HEK293 (cell line): Measurements from ENCODE around the gene GLRX.

Experiments
- EGR2 ChIP-seq: fragments of 450-650 bp; formaldehyde crosslinking; IDR thresholded peaks from 2 replicates; pipeline ENCODE4 v1.5.1; 2016; ENCODE audit warnings: low read depth, missing biosample characterization, missing genetic modification characterization
- FEZF1 ChIP-seq: fragments of 450-650 bp; formaldehyde crosslinking; IDR thresholded peaks from 2 replicates; pipeline ENCODE4 v1.5.1; 2016; ENCODE audit warnings: missing biosample characterization, missing genetic modification characterization
- INSM2 ChIP-seq: fragments of 450-650 bp; formaldehyde crosslinking; IDR thresholded peaks from 2 replicates; pipeline ENCODE4 v1.5.1; 2016; ENCODE audit warnings: missing biosample characterization, missing genetic modification characterization
- KLF1 ChIP-seq: fragments of 450-650 bp; formaldehyde crosslinking; IDR thresholded peaks from 2 replicates; pipeline ENCODE4 v1.5.1; 2016; ENCODE audit warnings: missing biosample characterization, missing genetic modification characterization
- RBAK ChIP-seq: fragments of 450-650 bp; formaldehyde crosslinking; IDR thresholded peaks from 2 replicates; pipeline ENCODE4 v1.5.1; 2016; ENCODE audit warnings: missing biosample characterization, missing genetic modification characterization
- ZBTB20 ChIP-seq: fragments of 450-650 bp; formaldehyde crosslinking; IDR thresholded peaks from 2 replicates; pipeline ENCODE4 v1.5.1; 2016; ENCODE audit warnings: missing biosample characterization, missing genetic modification characterization
- ZFHX2 ChIP-seq: fragments of 450-650 bp; formaldehyde crosslinking; conservative IDR thresholded peaks from 2 replicates; pipeline ENCODE4 v1.5.1; 2016; ENCODE audit warnings: missing biosample characterization, missing genetic modification characterization
- ZFP3 ChIP-seq: fragments of 450-650 bp; formaldehyde crosslinking; IDR thresholded peaks from 2 replicates; pipeline ENCODE4 v1.5.1; 2016; ENCODE audit warnings: low read depth, missing biosample characterization, missing genetic modification characterization
- ZFP37 ChIP-seq: fragments of 450-650 bp; formaldehyde crosslinking; IDR thresholded peaks from 2 replicates; pipeline ENCODE4 v1.5.1; 2016; ENCODE audit warnings: missing biosample characterization, missing genetic modification characterization
- ZFP69B ChIP-seq: fragments of 450-650 bp; formaldehyde crosslinking; IDR thresholded peaks from 2 replicates; pipeline ENCODE4 v1.5.1; 2016; ENCODE audit warnings: missing biosample characterization, missing genetic modification characterization
- ZNF157 ChIP-seq: fragments of 450-650 bp; formaldehyde crosslinking; IDR thresholded peaks from 2 replicates; pipeline ENCODE4 v1.5.1; 2016; ENCODE audit warnings: missing biosample characterization, missing genetic modification characterization
- ZNF214 ChIP-seq: fragments of 450-650 bp; formaldehyde crosslinking; IDR thresholded peaks from 2 replicates; pipeline ENCODE4 v1.5.1; 2017; ENCODE audit warnings: missing biosample characterization, mild to moderate bottlenecking, missing genetic modification characterization, borderline replicate concordance
- ZNF23 ChIP-seq: fragments of 450-650 bp; formaldehyde crosslinking; IDR thresholded peaks from 2 replicates; pipeline ENCODE4 v1.5.1; 2016; ENCODE audit warnings: missing biosample characterization, missing genetic modification characterization, borderline replicate concordance
- ZNF266 ChIP-seq: fragments of 450-650 bp; formaldehyde crosslinking; IDR thresholded peaks from 2 replicates; pipeline ENCODE4 v1.5.1; 2016; ENCODE audit warnings: missing biosample characterization, missing genetic modification characterization, low read depth
- ZNF311 ChIP-seq: fragments of 450-650 bp; formaldehyde crosslinking; IDR thresholded peaks from 2 replicates; pipeline ENCODE4 v1.5.1; 2017; ENCODE audit warnings: missing biosample characterization, missing genetic modification characterization, borderline replicate concordance
- ZNF335 ChIP-seq: fragments of 450-650 bp; formaldehyde crosslinking; conservative IDR thresholded peaks from 2 replicates; pipeline ENCODE4 v1.5.1; 2016; ENCODE audit warnings: missing biosample characterization, missing genetic modification characterization
- ZNF350 ChIP-seq: fragments of 450-650 bp; formaldehyde crosslinking; IDR thresholded peaks from 2 replicates; pipeline ENCODE4 v1.5.0; 2017; ENCODE audit warnings: missing biosample characterization, mild to moderate bottlenecking, missing genetic modification characterization
- ZNF426 ChIP-seq: fragments of 450-650 bp; formaldehyde crosslinking; IDR thresholded peaks from 2 replicates; pipeline ENCODE4 v1.5.1; 2017; ENCODE audit warnings: missing biosample characterization, missing genetic modification characterization, mild to moderate bottlenecking, inconsistent platforms, moderate library complexity
- ZNF48 ChIP-seq: fragments of 450-650 bp; formaldehyde crosslinking; IDR thresholded peaks from 2 replicates; pipeline ENCODE4 v1.5.1; 2016; ENCODE audit warnings: missing biosample characterization, missing genetic modification characterization
- ZNF521 ChIP-seq: fragments of 450-650 bp; formaldehyde crosslinking; IDR thresholded peaks from 2 replicates; pipeline ENCODE4 v1.5.1; 2017; ENCODE audit warnings: missing biosample characterization, mild to moderate bottlenecking, missing genetic modification characterization
- ZNF560 ChIP-seq: fragments of 450-650 bp; formaldehyde crosslinking; IDR thresholded peaks from 2 replicates; pipeline ENCODE4 v1.5.1; 2017; ENCODE audit warnings: missing biosample characterization, missing genetic modification characterization, borderline replicate concordance
- ZNF561 ChIP-seq: fragments of 450-650 bp; IDR thresholded peaks from 2 replicates; pipeline ENCODE4 v1.5.1; 2018; ENCODE audit warnings: missing biosample characterization, missing genetic modification characterization, borderline replicate concordance
- ZNF600 ChIP-seq: fragments of 450-650 bp; formaldehyde crosslinking; IDR thresholded peaks from 2 replicates; pipeline ENCODE4 v1.5.1; 2016; ENCODE audit warnings: missing biosample characterization, missing genetic modification characterization
- ZNF677 ChIP-seq: fragments of 450-650 bp; IDR thresholded peaks from 2 replicates; pipeline ENCODE4 v1.5.0; 2018; ENCODE audit warnings: missing biosample characterization, mild to moderate bottlenecking, missing genetic modification characterization, moderate library complexity
- ZNF701 ChIP-seq: fragments of 450-650 bp; formaldehyde crosslinking; IDR thresholded peaks from 2 replicates; pipeline ENCODE4 v1.5.1; 2016; ENCODE audit warnings: missing biosample characterization, missing genetic modification characterization
- ZNF704 ChIP-seq: fragments of 450-650 bp; formaldehyde crosslinking; IDR thresholded peaks from 2 replicates; pipeline ENCODE4 v1.5.1; 2016; ENCODE audit warnings: missing biosample characterization, missing genetic modification characterization
- ZNF76 ChIP-seq: fragments of 450-650 bp; formaldehyde crosslinking; IDR thresholded peaks from 2 replicates; pipeline ENCODE4; 2016; ENCODE audit warnings: low read depth, missing biosample characterization, missing genetic modification characterization, borderline replicate concordance
- ZNF837 ChIP-seq: fragments of 450-650 bp; formaldehyde crosslinking; IDR thresholded peaks from 2 replicates; pipeline ENCODE4 v1.5.1; 2016; ENCODE audit warnings: missing biosample characterization, missing genetic modification characterization
- ZSCAN16 ChIP-seq: fragments of 450-650 bp; formaldehyde crosslinking; IDR thresholded peaks from 2 replicates; pipeline ENCODE4 v1.5.1; 2016; ENCODE audit warnings: missing biosample characterization, missing genetic modification characterization
- TF ChIP-seq, protein P1 (sequence below): fragments of 450-650 bp; formaldehyde crosslinking; IDR thresholded peaks from 2 replicates; pipeline ENCODE4 v1.5.1; 2016; ENCODE audit warnings: missing biosample characterization, missing genetic modification characterization, borderline replicate concordance
- TF ChIP-seq, protein P2 (sequence below): fragments of 450-650 bp; formaldehyde crosslinking; IDR thresholded peaks from 2 replicates; pipeline ENCODE4 v1.5.1; 2017; ENCODE audit warnings: missing biosample characterization, missing genetic modification characterization

GLRX gene

DNA sequence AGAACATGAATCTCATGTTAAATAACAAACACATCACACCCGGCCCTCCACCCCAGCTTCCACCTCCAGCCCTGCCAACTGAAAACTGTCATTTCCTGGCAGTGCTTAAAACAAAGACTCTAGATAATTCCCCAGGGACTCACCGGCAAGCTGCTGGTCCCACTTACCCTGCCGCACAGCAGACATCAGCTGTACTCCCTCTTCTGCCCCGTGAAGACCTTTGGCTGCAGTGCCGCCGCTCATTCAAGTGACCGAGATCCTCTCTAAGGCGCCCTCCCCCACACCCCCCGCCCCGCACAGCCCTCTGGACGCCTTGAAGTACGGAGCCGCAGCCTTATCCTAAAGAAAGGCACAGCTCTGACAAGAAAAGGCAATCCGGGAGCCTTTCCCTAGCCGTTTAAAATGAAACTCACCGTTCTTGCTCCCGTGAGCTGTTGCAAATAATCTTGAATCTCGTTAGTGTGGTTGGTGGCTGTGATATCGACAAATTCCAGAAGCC lies 434 bp downstream of the GLRX start (continued):
- TF ChIP-seq, protein P1, sequence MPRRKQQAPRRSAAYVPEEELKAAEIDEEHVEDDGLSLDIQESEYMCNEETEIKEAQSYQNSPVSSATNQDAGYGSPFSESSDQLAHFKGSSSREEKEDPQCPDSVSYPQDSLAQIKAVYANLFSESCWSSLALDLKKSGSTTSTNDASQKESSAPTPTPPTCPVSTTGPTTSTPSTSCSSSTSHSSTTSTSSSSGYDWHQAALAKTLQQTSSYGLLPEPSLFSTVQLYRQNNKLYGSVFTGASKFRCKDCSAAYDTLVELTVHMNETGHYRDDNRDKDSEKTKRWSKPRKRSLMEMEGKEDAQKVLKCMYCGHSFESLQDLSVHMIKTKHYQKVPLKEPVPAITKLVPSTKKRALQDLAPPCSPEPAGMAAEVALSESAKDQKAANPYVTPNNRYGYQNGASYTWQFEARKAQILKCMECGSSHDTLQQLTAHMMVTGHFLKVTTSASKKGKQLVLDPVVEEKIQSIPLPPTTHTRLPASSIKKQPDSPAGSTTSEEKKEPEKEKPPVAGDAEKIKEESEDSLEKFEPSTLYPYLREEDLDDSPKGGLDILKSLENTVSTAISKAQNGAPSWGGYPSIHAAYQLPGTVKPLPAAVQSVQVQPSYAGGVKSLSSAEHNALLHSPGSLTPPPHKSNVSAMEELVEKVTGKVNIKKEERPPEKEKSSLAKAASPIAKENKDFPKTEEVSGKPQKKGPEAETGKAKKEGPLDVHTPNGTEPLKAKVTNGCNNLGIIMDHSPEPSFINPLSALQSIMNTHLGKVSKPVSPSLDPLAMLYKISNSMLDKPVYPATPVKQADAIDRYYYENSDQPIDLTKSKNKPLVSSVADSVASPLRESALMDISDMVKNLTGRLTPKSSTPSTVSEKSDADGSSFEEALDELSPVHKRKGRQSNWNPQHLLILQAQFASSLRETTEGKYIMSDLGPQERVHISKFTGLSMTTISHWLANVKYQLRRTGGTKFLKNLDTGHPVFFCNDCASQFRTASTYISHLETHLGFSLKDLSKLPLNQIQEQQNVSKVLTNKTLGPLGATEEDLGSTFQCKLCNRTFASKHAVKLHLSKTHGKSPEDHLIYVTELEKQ (tag by site-specific recombination), result no peak
- TF ChIP-seq ZNF311 (tag by site-specific recombination) (no peak), ZFHX2 (tag by site-specific recombination) (0 out of 2 replicates have a peak, but pooled peaks have one; percentile 11), ZNF157 (tag by site-specific recombination) (no peak), ZNF600 (tag by site-specific recombination) (peak; percentile 51), ZBTB20 (peak; percentile 48; the same call in 1 of the 2 replicates), ZNF561 (tag by site-specific recombination) (no peak), ZNF521 (no peak), ZNF560 (tag by site-specific recombination) (no peak), ZNF350 (tag by site-specific recombination) (no peak), ZNF214 (tag by site-specific recombination) (no peak), EGR2 (tag by site-specific recombination) (0 out of 2 replicates have a peak, but pooled peaks have one; percentile 11), ZNF266 (tag by site-specific recombination) (no peak), INSM2 (tag by site-specific recombination) (no peak), ZNF426 (no peak), ZSCAN16 (tag by site-specific recombination) (no peak), ZNF837 (tag by site-specific recombination) (no peak), ZNF48 (tag by site-specific recombination) (no peak), KLF1 (tag by site-specific recombination) (no peak), RBAK (tag by site-specific recombination) (no peak), ZNF677 (tag by site-specific recombination) (no peak), ZNF76 (tag by site-specific recombination) (0 out of 2 replicates have a peak, but pooled peaks have one; percentile 53), ZFP69B (peak; percentile 85), ZNF335 (tag by site-specific recombination) (peak; percentile 64), ZFP3 (no peak), ZFP37 (tag by site-specific recombination) (no peak), ZNF23 (tag by site-specific recombination) (no peak), ZNF701 (no peak), FEZF1 (tag by site-specific recombination) (peak; percentile 5; the same call in 1 of the 2 replicates), ZNF704 (tag by site-specific recombination) (no peak)
- TF ChIP-seq, protein P2, sequence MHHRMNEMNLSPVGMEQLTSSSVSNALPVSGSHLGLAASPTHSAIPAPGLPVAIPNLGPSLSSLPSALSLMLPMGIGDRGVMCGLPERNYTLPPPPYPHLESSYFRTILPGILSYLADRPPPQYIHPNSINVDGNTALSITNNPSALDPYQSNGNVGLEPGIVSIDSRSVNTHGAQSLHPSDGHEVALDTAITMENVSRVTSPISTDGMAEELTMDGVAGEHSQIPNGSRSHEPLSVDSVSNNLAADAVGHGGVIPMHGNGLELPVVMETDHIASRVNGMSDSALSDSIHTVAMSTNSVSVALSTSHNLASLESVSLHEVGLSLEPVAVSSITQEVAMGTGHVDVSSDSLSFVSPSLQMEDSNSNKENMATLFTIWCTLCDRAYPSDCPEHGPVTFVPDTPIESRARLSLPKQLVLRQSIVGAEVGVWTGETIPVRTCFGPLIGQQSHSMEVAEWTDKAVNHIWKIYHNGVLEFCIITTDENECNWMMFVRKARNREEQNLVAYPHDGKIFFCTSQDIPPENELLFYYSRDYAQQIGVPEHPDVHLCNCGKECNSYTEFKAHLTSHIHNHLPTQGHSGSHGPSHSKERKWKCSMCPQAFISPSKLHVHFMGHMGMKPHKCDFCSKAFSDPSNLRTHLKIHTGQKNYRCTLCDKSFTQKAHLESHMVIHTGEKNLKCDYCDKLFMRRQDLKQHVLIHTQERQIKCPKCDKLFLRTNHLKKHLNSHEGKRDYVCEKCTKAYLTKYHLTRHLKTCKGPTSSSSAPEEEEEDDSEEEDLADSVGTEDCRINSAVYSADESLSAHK (tag by site-specific recombination), result peak; percentile 98
